Progenitor cell of endocrine pancreas (in vitro differentiated cells): ENCODE data around the gene FNDC3B. TPM values are rescaled to one million over a fixed set of nuclear protein-coding genes. Genes with fewer than 3 reads are reported as not detected.

ENCODE experiments used
- DNase-seq: peaks from one replicate; pipeline ENCODE4 v3.0.0; 2021; ENCODE audit warnings: low spot score; ENCODE audit not compliant: unreplicated experiment
- H3K27ac Mint-ChIP-seq: 2 replicates; pipeline ENCODE4 v1.8.0; 2021; ENCODE audit warnings: mild to moderate bottlenecking, moderate library complexity, mixed read lengths
- H3K27me3 Mint-ChIP-seq: 2 replicates; pipeline ENCODE4 v1.8.0; 2021; ENCODE audit warnings: mixed read lengths
- H3K36me3 Mint-ChIP-seq: 2 replicates; pipeline ENCODE4 v1.8.0; 2022; ENCODE audit warnings: mixed read lengths; ENCODE audit not compliant: insufficient read depth
- H3K4me1 Mint-ChIP-seq: 2 replicates; pipeline ENCODE4 v1.8.0; 2021; ENCODE audit warnings: low read depth, mixed read lengths
- H3K4me3 Mint-ChIP-seq: 2 replicates; pipeline ENCODE4 v1.8.0; 2021; ENCODE audit warnings: low read depth, mild to moderate bottlenecking, moderate library complexity, mixed read lengths
- H3K9me3 Mint-ChIP-seq: 2 replicates; pipeline ENCODE4 v1.8.0; 2021; ENCODE audit warnings: low read depth, mixed read lengths
- CTCF ChIP-seq: fragments of 200-600 bp; sonication (generic); IDR thresholded peaks from one replicate; pipeline ENCODE4 v1.5.0; 2021; ENCODE audit warnings: antibody characterized with exemption, mild to moderate bottlenecking; ENCODE audit not compliant: unreplicated experiment
- total RNA-seq: library from RNA; stranded (reverse); gene quantifications from 2 replicates; pipeline ENCODE4 v1.2.1, GENCODE V29; 2021

The FNDC3B gene
- total RNA-seq, 1 donor from 2014 or later, result 158 TPM

- no peak for TF ChIP-seq CTCF
- Mint-ChIP-seq H3K36me3 (peaks cover 39% of the 10 kb centered on the region), H3K27ac (no peak overlapping the region)
Observed at GRCh38 chr3:172347895-172348679, 308.7 kb downstream of the FNDC3B start.

DNA sequence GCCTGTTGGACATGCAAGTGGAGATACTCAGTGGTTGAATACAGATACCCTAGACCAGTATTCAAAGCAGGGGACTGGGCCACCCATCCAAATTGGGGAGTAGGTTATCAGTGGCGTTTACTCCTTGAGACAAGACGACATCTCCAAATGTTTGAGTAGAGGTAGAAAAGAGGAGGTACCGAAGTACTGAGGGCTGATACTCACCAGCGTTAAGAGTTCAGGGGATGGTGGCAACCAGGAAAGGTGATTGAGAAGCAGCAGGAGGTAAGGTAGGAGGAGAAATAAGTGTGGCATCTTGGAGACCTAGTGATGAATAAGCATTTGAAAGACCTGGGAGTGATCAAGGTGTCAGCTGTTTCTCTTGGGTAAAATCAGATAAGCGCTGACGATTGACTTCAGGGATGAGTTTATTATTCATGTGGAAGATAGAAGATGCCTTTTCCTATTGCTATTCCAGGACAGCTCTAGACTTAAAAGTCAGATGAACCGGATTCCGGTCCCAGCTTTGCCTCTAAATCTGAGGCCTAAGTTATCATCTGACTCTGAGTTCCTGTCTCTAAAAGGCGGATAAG, 312.6 kb downstream of the FNDC3B start:
- Mint-ChIP-seq H3K4me1 (no peaks in the 10 kb centered on the region), H3K36me3 (peaks cover 46% of the 10 kb centered on the region), H3K9me3 (no peaks in the 10 kb centered on the region), H3K27me3 (no peaks in the 10 kb centered on the region), H3K4me3 (no peak overlapping the region), H3K27ac (peak overlapping the region; percentile 54)
- no peak for TF ChIP-seq CTCF
- DNase-seq, result no peak

More at GRCh38 chr3:172347895-172348679, 308.7 kb downstream of the FNDC3B start:
- H3K4me1 Mint-ChIP-seq, result no peaks in the 10 kb centered on the region
- H3K27me3 Mint-ChIP-seq, result no peaks in the 10 kb centered on the region
- no peaks in the 10 kb centered on the region for H3K9me3 Mint-ChIP-seq
- no peak for DNase-seq
- H3K4me3 Mint-ChIP-seq, result no peak overlapping the region

GRCh38 chr3:172352786-172353185, 313.4 kb downstream of the FNDC3B start:
- TF ChIP-seq CTCF, result no peak
- no peaks in the 10 kb centered on the region for H3K4me1 Mint-ChIP-seq
- H3K27me3 Mint-ChIP-seq, result no peaks in the 10 kb centered on the region
- DNase-seq, result no peak
- peaks cover 41% of the 10 kb centered on the region for H3K36me3 Mint-ChIP-seq
- H3K27ac Mint-ChIP-seq, result no peak overlapping the region
- no peaks in the 10 kb centered on the region for H3K9me3 Mint-ChIP-seq
- H3K4me3 Mint-ChIP-seq, result no peak overlapping the region

DNA sequence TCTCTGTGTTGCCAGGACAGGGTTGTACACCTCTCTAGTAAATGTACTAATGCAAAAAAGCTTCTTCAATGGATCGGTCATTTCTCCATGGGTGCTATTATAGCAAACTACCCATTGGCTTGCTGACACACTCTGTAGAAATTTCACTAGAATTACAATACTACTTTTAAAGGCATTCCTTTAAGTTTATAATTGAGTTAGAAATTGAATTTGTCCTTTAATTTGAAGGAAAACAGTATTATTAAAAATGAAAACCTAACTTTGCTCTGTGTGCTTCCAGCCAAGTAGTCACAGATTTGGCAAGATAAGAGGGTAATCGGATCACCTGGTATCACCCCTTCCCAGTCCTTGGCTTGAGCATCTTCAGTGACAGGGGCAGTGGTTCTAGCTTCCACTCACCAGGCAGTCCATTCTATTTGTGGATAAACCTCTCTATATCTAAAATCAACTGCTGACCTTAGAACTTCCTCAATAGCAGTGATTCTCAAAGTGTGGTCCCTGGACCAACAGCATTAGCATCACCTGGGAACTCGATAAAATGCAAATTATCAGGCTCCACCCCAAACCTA, 315.6 kb downstream of the FNDC3B start:
- no peak for TF ChIP-seq CTCF
- H3K4me1 Mint-ChIP-seq, result no peaks in the 10 kb centered on the region
- H3K27me3 Mint-ChIP-seq, result no peaks in the 10 kb centered on the region
- DNase-seq, result no peak
- no peak overlapping the region for H3K27ac Mint-ChIP-seq
- H3K9me3 Mint-ChIP-seq, result no peaks in the 10 kb centered on the region
- H3K4me3 Mint-ChIP-seq, result no peak overlapping the region
- peaks cover 34% of the 10 kb centered on the region for H3K36me3 Mint-ChIP-seq

DNA sequence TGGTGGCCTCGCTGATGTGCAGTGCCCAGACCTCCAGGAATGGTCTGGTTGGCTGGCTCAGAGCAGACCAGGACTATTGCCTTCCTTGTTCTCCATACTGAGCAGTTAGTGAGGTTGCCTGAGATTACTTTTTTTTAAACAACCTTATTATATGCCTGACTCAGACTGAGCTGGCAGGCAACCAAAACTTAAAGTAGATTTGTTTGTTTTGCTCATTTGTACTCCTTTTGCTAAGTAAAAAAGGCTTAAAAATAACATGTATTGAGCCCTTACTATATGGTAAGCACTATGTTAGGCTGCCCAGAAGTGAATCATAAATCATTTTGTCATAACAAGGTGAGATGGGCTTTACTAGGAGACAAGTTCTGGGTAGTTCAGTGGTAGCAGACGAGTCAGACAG, 316.5 kb downstream of the FNDC3B start:
- Mint-ChIP-seq H3K4me1 (no peaks in the 10 kb centered on the region), H3K9me3 (no peaks in the 10 kb centered on the region), H3K27ac (no peak overlapping the region), H3K36me3 (peaks cover 39% of the 10 kb centered on the region), H3K27me3 (no peaks in the 10 kb centered on the region), H3K4me3 (no peak overlapping the region)
- TF ChIP-seq CTCF, result no peak
- no peak for DNase-seq
